Effector memory CD4-positive, alpha-beta T cell (primary cell): ENCODE results near the gene NUDC.

ENCODE experiments used
- DNase-seq, 3 donors: peaks; one replicate each; pipeline ENCODE4 v3.0.0-alpha.2; 2020
- H3K27ac ChIP-seq: 2 replicates; pipeline ENCODE4 v1.7.0; 2013; ENCODE audit warnings: mild to moderate bottlenecking, low read length, moderate library complexity; ENCODE audit not compliant: insufficient read depth, poor library complexity, severe bottlenecking
- H3K27me3 ChIP-seq: replicated peaks from 2 replicates; pipeline ENCODE4 v1.7.0; 2013; ENCODE audit warnings: mild to moderate bottlenecking, low read length; ENCODE audit not compliant: insufficient read depth, control insufficient read depth, poor library complexity, severe bottlenecking
- H3K36me3 ChIP-seq: 2 replicates; pipeline ENCODE4 v1.7.0; 2013; ENCODE audit warnings: mild to moderate bottlenecking, low read length, moderate library complexity; ENCODE audit not compliant: control insufficient read depth, insufficient read depth
- H3K4me1 ChIP-seq: 2 replicates; pipeline ENCODE4 v1.7.0; 2013; ENCODE audit warnings: low read length, mild to moderate bottlenecking; ENCODE audit not compliant: control insufficient read depth, insufficient read depth, poor library complexity, severe bottlenecking
- H3K4me3 ChIP-seq: 2 replicates; pipeline ENCODE4 v1.7.0; 2013; ENCODE audit warnings: low read length, low read depth, mild to moderate bottlenecking; ENCODE audit not compliant: insufficient read depth, poor library complexity, severe bottlenecking
- H3K9me3 ChIP-seq: 2 replicates; pipeline ENCODE4 v1.7.0; 2013; ENCODE audit warnings: mild to moderate bottlenecking, low read length, moderate library complexity; ENCODE audit not compliant: control insufficient read depth

NUDC gene

DNA sequence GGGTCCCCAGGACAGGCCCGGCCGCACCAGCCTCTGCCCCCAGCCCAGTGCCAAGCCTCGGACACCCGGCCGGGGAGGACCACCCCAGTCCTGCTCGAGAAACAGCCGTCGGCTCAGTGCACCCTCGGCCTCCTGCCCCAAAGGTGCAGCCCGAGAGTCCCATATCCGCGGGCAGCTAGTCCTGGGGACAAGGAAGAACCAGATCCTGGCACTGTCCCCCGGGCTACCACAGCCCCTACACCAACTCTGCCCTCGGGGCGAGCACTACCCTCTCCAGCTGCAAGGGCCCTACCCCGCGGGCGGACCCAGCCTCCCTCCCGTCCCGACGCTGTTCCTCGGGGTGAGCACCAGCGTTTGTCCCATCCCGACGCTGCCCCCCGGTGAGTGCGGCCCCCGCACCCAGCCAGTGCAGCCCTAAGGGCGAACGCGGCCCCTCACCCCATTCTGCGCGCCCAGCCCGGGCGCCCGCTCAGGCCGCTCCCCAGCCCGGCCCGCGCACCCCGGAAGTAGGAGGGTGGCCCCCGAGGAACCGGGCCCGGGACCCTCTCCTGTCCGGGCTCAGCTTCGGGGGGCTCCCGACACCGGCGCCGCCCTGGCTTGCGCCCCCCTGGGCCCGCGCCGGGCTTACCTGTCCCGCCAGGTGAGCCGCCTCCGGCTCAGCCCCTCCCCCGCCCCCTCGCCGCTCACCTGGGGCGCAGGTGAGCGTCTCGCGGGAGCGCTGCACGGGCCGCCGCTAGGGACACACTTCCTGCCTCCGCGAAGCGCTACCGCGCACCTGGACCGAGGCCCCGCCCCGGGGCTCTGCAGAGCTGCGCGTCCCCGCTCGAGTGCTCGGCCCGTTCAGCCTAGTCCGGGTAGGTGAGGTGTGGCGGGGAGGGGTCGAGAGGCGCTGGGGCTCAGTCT is 38.4 kb downstream of the NUDC start, which contains the start of gene KDF1:
Gene KDF1, minus strand, starts transcription at position 747 of the 903 bp plus-strand sequence. CDS start 8,088 bp downstream, outside the sequence.
- Histone ChIP-seq H3K27me3 (no peaks in the 10 kb centered on the region), H3K27ac (no peak within 1 kb of the TSS), H3K4me3 (peak within 1 kb of the TSS; percentile 73), H3K4me1 (peaks cover 14% of the 10 kb centered on the region), H3K36me3 (no peaks in the 10 kb centered on the region), H3K9me3 (no peaks in the 10 kb centered on the region)
- DNase-seq = peak; percentile 21 to 39 (median 36)

DNA sequence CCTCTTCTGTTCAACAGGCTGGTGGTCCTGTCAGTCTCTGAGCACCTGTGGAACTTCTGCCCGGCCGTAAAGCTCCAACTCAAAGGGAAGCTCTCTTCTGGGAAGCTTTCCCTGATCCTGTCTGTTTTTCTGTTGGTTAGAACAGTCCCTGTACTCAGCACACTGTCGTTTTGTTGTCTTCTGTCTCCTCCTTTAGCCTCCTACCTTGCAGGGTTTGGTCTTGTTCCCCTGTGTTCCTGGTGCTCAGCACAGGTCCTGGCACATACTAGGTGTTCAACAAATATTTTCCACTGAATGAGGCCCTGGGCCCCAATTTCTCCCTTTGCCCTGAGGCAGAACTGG is 39.1 kb downstream of the NUDC start:
- Histone ChIP-seq H3K4me3 (peak overlapping the region; percentile 73), H3K36me3 (no peaks in the 10 kb centered on the region), H3K27ac (no peak overlapping the region), H3K27me3 (no peaks in the 10 kb centered on the region), H3K4me1 (peaks cover 14% of the 10 kb centered on the region), H3K9me3 (no peaks in the 10 kb centered on the region)
- DNase-seq = no peak

DNA sequence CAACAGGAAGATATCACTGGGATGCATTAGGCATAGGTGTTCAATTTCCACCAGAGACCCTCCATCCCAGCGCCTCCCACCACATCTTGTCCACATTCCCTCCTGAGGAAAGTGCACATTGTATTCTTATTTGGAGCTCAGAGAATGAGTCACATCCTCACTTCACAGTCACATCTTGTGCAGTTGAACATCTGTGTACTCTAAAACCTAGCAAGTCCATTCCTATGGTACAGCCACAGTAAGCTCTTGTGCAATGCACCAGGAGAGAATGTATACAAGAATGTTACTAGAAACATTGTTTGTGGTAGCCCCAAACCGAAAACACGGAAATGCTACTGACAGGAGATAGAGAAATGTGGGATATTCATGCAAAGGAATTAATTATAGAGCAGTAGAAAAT is 40.3 kb downstream of the NUDC start:
- no peaks in the 10 kb centered on the region for H3K36me3 ChIP-seq
- no peaks in the 10 kb centered on the region for H3K9me3 ChIP-seq
- H3K27me3 ChIP-seq = no peaks in the 10 kb centered on the region
- H3K27ac ChIP-seq = no peak overlapping the region
- H3K4me3 ChIP-seq = no peak overlapping the region
- no peak for DNase-seq
- peaks cover 14% of the 10 kb centered on the region for H3K4me1 ChIP-seq

DNA sequence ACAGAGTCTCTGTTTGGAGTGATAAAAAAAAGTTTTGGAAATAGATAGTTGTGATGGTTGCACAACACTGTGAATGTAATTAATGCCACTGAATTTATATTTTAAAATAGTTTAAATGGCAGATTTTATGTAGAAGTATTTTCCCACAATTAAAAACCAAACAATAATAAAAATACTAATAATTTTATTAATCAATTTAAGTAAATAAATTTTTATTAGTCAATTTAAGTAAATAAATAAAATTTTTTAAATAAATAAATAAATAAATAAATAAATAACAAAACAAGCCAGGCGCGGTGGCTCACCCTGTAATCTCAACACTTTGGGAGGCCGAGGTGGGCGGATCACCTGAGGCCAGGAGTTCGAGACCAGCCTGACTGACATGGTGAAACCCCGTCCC is 43.7 kb downstream of the NUDC start:
- no peak overlapping the region for H3K4me3 ChIP-seq
- no peaks in the 10 kb centered on the region for H3K9me3 ChIP-seq
- H3K4me1 ChIP-seq = peaks cover 3% of the 10 kb centered on the region
- H3K36me3 ChIP-seq = no peaks in the 10 kb centered on the region
- H3K27ac ChIP-seq = no peak overlapping the region
- no peaks in the 10 kb centered on the region for H3K27me3 ChIP-seq
- no peak for DNase-seq

DNA sequence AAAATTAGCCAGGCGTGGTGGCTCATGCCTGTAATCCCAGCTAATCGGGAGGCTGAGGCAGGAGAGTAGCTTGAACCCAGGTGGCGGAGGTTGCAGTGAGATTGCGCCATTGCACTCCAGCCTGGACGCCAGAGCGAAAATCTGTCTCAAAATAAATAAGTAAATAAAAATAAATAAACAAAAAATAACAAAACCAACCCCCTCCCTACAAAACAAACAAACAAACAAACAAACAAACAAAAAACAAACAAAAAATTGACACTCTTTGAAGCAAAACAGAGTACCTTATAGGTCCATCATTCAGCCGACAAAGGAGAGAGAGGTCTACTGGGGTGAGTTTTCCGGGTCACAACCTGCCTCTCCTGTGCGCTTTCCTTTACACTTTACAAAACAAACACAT is 44.1 kb downstream of the NUDC start:
- no peaks in the 10 kb centered on the region for H3K9me3 ChIP-seq
- H3K36me3 ChIP-seq = no peaks in the 10 kb centered on the region
- no peaks in the 10 kb centered on the region for H3K4me1 ChIP-seq
- H3K27ac ChIP-seq = no peak overlapping the region
- no peaks in the 10 kb centered on the region for H3K27me3 ChIP-seq
- DNase-seq = no peak
- no peak overlapping the region for H3K4me3 ChIP-seq

DNA sequence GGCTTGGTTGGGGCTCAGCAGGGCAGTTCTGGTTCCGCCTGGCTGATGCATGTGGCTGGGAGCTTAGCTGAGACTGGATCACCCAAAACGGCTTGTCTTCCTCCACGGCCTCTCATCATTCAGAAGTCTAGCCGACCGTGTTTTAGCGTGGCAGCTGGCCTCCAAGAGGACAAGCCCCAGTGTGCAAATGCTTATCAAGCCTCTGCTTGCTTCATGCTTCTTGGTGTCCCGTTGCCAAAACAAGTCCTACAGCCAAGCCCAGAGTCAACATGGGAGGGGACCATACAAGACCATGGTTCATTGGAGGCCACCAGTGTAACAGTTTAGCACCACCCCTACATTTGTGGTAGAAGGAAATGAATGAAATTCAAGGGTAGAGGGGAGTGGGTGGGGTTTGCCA is 49.3 kb downstream of the NUDC start:
- no peak overlapping the region for H3K27ac ChIP-seq
- H3K4me1 ChIP-seq = no peaks in the 10 kb centered on the region
- no peaks in the 10 kb centered on the region for H3K9me3 ChIP-seq
- no peak overlapping the region for H3K4me3 ChIP-seq
- H3K36me3 ChIP-seq = no peaks in the 10 kb centered on the region
- H3K27me3 ChIP-seq = no peaks in the 10 kb centered on the region
- no peak for DNase-seq

DNA sequence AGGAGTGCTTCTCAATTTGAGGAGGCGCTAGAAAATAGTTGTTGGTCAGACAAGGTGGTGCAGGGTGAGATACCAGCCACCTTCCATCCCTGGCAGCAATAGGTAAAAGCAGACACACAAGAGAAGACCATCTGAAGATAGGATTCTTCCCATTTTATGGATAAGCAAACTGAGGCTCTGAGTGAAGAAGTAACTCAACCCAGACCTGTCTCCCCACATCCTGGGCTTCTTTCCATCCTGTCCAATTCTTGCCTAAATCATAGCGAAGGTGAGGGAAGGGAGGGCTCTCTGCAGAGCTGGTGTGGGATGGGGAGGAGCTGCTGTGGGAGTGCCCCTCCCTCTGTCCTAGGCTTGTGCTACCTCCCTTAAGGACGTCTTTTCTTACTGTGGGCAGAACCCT is 50.0 kb downstream of the NUDC start:
- no peaks in the 10 kb centered on the region for H3K4me1 ChIP-seq
- H3K9me3 ChIP-seq = no peaks in the 10 kb centered on the region
- H3K27me3 ChIP-seq = no peaks in the 10 kb centered on the region
- H3K27ac ChIP-seq = no peak overlapping the region
- H3K36me3 ChIP-seq = no peaks in the 10 kb centered on the region
- no peak for DNase-seq
- H3K4me3 ChIP-seq = no peak overlapping the region

DNA sequence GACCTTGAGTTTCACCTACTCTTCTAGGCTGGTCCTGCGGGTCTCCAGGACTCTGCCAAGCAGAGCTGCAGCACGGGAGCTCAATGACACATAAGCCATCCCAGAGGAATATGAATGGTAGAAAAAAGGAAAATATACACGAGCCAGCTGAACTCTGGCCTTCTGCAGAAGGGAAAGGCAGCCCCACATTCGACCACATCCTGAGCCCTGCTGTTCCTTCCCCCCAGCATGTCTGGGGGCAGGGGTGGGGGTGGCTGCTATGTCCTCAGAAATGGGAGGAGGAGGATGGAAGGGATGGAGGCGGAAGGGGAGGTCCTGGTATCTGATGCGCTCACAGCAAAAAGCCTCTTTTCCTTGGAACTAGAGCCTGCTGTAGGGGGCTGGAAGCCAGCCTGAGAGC is 50.8 kb downstream of the NUDC start:
- Histone ChIP-seq H3K4me1 (no peaks in the 10 kb centered on the region), H3K36me3 (no peaks in the 10 kb centered on the region), H3K4me3 (no peak overlapping the region), H3K27ac (no peak overlapping the region), H3K9me3 (no peaks in the 10 kb centered on the region), H3K27me3 (no peaks in the 10 kb centered on the region)
- DNase-seq = no peak

DNA sequence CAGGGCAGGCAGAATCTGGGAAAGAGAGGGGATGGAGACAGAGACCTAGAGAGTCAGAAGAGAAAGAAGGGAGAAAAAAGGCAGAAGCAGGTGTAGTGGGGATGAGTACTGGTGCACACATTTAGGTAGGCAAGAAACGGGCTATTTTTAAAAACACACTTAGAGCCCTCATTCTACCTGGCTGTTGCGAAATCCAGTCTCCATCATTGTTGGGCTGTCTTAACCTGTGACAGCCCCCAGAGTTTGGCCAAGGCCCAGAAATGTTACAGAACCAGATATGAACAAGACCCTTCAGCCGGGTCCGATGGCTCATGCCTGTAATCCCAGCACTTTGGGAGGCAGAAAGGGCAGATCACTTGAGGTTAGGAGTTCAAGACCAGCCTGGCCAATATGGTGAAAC is 51.3 kb downstream of the NUDC start:
- H3K27ac ChIP-seq = no peak overlapping the region
- no peak for DNase-seq
- H3K36me3 ChIP-seq = no peaks in the 10 kb centered on the region
- no peak overlapping the region for H3K4me3 ChIP-seq
- H3K27me3 ChIP-seq = no peaks in the 10 kb centered on the region
- no peaks in the 10 kb centered on the region for H3K4me1 ChIP-seq
- no peaks in the 10 kb centered on the region for H3K9me3 ChIP-seq

- no peak for DNase-seq
Observed at GRCh38 chr1:26976621-26977510, 55.3 kb downstream of the NUDC start.

More at GRCh38 chr1:26976621-26977510, 55.3 kb downstream of the NUDC start:
- Histone ChIP-seq H3K27me3 (no peaks in the 10 kb centered on the region), H3K4me1 (no peaks in the 10 kb centered on the region), H3K36me3 (no peaks in the 10 kb centered on the region), H3K4me3 (no peak overlapping the region), H3K27ac (no peak overlapping the region), H3K9me3 (no peaks in the 10 kb centered on the region)
